SH-SY5Y (cell line): ENCODE results near the gene PAX7.

Experiments
- GATA2 ChIP-seq: IDR thresholded peaks from 2 replicates; pipeline ENCODE4 v1.6.1; 2011; ENCODE audit warnings: mild to moderate bottlenecking, low read depth, low read length
- GATA3 ChIP-seq: IDR thresholded peaks from 2 replicates; pipeline ENCODE4 v1.6.1; 2011; ENCODE audit warnings: low read depth, mild to moderate bottlenecking, low read length, moderate library complexity

The PAX7 gene

DNA sequence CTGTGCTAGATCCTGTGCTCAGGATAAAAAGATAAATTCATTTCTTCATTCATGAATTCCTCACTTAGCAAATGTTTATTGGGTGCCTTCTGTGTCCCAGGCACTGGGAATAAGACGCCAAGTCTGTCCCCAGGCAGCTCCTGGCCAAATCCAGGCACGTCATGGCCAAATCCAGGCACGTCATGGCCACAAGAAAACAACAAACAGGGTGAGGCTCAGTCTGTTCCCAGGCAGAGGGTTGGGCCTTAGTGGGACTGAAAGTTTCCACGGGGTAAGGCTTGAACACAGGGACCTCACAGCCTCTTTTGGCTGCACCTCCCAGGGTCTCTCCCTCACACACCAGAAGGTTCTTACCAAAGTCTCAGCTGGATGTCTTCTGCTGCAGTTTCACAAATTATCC, 95.7 kb downstream of the PAX7 start:
- TF ChIP-seq GATA2 (no peak), GATA3 (no peak)

DNA sequence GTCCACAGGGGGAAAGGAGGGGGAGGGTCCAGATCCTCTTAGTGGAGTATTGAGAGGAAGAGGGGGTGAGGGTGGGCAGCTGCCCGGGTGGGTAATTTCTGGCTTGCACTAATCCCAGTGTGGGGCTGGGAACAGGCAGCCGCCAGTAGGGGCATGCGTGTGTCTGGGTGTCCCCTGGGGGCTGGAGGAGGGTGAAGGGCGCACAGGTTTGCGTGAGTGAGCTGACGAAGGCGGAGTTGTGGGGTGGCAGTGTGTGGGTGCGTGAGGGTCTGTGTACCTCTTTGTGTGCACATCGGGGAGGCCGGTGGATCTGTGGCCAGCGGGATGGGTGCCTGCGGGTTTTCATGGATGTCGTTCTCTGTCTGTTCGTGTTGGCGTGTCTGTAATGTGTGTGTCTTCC, 97.3 kb downstream of the PAX7 start:
- TF ChIP-seq GATA3, result no peak
- no peak for TF ChIP-seq GATA2

- TF ChIP-seq GATA3, result no peak
- TF ChIP-seq GATA2, result no peak
These were observed 99.7 kb downstream of the PAX7 start for GRCh38 chr1:18730321-18730720.

- TF ChIP-seq GATA2, result no peak
- no peak for TF ChIP-seq GATA3
These were observed 100.5 kb downstream of the PAX7 start for GRCh38 chr1:18731148-18731547.

DNA sequence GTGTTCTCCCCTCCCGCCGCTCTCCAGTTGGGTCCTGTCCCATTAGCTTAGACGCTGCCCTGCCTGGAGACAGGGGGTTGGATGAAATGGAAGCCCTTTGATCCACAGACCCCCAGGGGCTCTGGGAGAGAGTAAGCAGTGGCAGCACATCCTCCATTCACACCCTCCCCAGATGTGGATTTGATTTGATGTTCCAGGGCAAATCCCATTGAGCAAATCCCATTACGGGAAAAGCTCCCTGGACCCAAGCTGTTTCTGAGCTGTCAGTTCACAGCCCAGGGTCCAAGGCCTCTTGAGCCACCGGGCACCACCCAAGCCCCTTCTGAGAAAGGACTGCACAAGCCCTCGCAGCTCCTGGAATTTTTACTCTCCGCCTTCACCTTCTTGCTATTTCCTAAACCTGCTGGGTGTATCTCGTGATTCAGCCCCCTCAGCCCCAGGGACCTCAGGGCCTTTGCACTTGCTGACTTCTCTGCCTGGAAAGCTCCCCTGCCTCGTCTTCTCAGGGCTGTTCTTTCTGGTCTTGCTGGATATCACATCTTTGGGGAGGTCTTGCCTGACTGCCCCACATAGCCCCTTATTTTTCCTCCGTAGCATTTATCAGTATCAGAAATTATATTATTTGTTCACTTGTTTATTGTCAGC, 101.1 kb downstream of the PAX7 start:
- no peak for TF ChIP-seq GATA3
- no peak for TF ChIP-seq GATA2

- no peak for TF ChIP-seq GATA2
- no peak for TF ChIP-seq GATA3
These were observed 102.0 kb downstream of the PAX7 start for GRCh38 chr1:18732686-18733085.

GRCh38 chr1:18734001-18734400, 103.4 kb downstream of the PAX7 start:
- TF ChIP-seq GATA2 (no peak), GATA3 (no peak)

DNA sequence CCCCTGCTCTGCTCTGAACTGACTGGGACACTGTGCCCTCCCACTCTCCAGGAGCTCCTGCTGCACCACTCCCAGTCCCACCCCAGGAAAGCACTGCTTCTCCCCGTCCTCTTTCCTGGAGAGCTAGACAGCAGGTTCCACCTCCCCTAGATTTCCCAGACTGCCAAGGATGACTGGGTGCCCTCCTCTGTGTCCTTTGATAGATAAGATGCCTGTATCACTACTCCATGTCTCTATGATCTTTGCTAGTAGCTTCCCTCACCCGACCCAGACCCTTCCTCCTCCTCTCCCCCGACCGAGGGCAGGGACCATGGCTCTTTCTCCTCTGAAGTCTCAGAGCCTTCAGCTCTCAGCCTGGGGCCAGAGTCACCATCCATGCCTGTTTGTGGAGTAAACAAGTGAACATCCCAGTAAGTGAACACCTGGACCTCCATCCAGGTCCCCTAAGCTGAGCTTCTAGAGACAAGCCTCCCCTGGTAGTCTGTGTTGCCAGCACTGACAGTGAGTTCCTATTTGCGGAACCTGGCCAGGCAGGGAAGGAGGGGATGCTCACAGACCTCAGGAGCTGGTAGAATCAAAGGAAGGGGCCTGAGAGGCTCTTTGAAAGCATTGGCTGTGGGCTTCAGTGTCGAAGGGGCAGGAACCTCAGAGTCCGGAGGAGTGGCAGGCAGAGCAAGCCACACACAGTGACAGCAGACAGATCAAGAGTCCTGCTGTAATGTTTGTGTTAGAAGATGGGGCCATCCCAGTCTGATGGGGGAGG, 104.0 kb downstream of the PAX7 start:
- no peak for TF ChIP-seq GATA2
- TF ChIP-seq GATA3, result no peak

GRCh38 chr1:18735224-18735997, 104.8 kb downstream of the PAX7 start:
- TF ChIP-seq GATA2 (no peak), GATA3 (no peak)

- TF ChIP-seq GATA3 (no peak), GATA2 (no peak)
These were observed 106.3 kb downstream of the PAX7 start for GRCh38 chr1:18736958-18737357.

DNA sequence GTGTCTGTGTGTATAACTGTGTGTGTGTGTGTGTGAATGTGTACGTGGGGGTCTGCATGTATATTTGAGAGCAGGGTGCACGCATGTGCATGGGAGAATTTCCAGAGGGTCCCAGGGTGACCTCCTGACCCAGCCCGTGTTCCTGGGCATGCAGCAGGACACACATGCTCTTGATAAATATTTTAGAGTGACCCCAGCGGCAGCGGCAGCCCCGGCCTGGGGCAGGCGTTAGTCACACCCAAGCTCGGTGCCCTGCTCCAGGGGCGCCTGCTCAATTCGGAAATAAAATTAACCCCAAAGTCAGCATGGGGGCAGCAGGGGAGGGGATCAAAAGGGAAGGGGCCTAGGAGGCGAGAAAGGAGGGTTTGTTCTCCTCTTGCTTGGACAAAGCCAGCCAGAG, 107.5 kb downstream of the PAX7 start:
- TF ChIP-seq GATA2 (no peak), GATA3 (no peak)

- no peak for TF ChIP-seq GATA3
- TF ChIP-seq GATA2, result no peak
These were observed 108.0 kb downstream of the PAX7 start for GRCh38 chr1:18738617-18739016.

GRCh38 chr1:18739408-18739807, 108.8 kb downstream of the PAX7 start:
- no peak for TF ChIP-seq GATA3

DNA sequence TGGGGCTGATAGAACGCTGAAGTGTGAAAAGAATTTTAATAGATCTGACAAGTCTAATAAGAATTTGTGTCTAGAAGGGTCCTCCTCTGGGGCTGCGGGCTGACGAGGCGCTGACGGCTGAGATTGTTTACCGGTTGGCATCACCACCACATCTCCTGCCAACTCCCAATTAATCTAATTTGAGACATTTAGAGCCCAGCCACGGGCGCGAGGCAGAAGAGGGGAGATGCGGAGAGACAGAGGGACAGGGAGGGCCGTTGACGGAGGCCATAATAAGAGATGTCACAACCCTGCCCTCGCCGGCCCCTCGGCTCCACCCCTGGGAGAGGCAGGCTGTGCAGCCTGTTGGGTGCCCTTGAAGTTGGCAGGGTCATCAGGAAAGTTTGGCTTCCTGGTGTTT, 109.3 kb downstream of the PAX7 start:
- TF ChIP-seq GATA3, result no peak
- no peak for TF ChIP-seq GATA2

DNA sequence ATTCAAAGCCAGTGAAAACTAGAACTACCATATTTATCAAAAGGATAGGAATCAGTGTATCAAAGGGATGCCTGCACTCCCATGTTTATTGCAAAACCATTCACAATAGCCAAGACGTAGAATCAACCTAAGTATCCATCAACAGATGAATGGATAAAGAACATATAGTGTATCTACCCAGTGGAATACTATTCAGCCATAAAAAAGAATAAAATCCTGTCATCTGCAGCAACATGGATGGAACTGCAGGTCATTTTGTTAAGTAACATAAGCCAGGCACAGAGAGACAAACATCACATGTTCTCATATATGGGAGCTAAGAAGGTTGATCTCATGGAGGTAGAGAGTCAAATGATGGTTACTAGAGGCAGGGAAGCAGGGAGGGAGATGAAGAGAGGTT, 110.0 kb downstream of the PAX7 start:
- TF ChIP-seq GATA3, result no peak
- no peak for TF ChIP-seq GATA2

- no peak for TF ChIP-seq GATA3
- no peak for TF ChIP-seq GATA2
These were observed 112.6 kb downstream of the PAX7 start for GRCh38 chr1:18743233-18743632.

- TF ChIP-seq GATA2 (no peak), GATA3 (no peak)
These were observed 116.3 kb downstream of the PAX7 start for GRCh38 chr1:18746981-18747380.
